Activated naive CD4-positive, alpha-beta T cell (primary cell): Measurements from ENCODE around the gene MRC2.
"Not testable (repeated sequence)": the region's sequence is repeated elsewhere in the genome, so short reads cannot be mapped to it uniquely, and the experiment has no call there.

Experiments
- DNase-seq, 4 experiments: peaks; one replicate each; lab custom pipeline; 2025; lab: John Stamatoyannopoulos, UW

Gene MRC2

DNA sequence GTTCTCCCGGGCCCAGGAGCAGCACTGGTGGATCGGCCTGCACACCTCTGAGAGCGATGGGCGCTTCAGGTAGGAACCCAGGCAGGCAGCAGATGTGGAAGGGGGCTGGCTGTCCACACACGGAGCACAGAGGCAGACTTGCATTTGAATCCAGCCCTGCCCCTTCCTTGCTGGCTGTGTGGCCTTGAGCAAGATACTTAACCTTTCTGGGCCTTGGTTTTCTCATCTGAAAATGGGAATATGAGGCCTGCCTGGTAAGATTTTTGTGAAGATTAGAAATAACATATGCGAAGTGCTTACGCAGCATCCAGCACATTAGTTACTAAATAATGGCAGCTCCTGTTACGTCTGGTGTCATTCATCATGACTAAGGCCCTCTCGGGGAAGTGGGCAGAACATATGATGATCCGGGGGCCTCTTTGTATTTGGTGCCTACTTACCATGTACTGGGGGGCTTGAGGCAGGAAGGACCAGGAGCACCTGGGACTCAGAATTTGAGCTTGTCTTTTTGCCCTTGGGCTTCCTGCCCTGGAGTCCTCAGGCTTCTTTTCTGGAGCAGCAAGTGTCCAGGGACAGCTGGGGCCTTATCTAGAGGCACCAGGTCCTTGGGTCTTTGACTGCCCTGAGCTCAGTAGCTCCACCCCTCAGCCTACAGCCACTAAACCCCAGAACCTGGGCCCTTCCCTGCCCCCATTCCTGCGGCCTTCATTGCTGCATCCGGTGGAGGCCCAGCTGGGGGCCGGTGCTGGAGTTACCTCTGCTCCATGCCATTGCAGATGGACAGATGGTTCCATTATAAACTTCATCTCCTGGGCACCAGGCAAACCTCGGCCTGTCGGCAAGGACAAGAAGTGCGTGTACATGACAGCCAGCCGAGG is 53.8 kb downstream of the MRC2 start:
- no peak for DNase-seq

DNA sequence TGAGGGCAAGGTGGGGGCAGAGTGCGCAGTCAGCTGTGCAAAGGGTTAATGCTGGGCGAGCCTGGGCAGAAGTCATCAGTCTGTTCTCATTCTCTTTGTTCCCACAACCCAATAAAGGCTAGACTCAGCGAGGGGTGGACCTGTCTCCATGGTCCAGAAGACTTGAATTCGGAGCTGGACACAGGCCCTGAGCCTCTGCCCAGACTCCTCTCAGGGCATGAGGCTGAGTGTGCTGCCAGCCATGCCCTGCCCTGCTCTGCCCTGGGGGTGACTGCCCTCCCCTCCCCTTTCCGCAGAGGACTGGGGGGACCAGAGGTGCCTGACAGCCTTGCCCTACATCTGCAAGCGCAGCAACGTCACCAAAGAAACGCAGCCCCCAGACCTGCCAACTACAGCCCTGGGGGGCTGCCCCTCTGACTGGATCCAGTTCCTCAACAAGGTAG is 54.5 kb downstream of the MRC2 start:
- DNase-seq, result no peak

GRCh38 chr17:62684179-62684578 is 56.7 kb downstream of the MRC2 start:
- no peak for DNase-seq

DNA sequence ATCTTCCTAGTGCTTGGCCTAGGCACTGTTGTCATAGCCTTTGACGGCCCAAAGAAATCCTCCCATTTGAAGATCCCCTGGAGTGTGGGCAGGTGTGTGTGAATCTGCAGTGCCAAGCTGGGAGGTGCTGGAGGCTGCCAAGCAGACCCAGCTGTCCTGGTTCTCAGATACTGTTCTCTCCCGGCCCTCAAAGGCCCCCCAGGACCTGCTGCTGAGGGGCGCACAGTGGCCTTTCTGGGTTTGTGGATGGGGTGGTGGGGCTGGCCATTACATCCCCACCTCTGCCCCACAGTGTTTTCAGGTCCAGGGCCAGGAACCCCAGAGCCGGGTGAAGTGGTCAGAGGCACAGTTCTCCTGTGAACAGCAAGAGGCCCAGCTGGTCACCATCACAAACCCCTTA is 60.5 kb downstream of the MRC2 start:
- DNase-seq, result no peak

- no peak for DNase-seq
Measured at GRCh38 chr17:62688398-62689160, 61.1 kb downstream of the MRC2 start.

DNA sequence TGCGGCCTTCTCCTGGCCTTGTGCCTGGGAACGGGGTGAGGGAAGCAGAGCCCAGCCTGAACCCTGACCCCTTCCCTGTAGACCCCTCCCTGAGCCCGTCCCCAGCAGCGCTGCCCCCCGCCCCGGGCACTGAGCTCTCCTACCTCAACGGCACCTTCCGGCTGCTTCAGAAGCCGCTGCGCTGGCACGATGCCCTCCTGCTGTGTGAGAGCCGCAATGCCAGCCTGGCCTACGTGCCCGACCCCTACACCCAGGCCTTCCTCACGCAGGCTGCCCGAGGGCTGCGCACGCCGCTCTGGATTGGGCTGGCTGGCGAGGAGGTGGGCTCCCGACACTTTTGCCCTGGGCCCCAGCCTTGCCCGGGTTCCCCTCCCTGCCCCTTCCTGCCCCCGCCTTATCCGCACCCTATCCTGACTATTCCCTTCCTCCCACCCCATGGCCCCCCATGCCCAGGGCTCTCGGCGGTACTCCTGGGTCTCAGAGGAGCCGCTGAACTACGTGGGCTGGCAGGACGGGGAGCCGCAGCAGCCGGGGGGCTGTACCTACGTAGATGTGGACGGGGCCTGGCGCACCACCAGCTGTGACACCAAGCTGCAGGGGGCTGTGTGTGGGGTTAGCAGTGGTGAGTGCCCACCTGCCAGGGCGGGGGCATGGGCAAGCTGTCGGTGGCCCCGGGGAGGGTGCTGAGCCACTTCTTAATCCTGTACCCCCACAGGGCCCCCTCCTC is 62.1 kb downstream of the MRC2 start:
- DNase-seq, result no peak

- no peak for DNase-seq
Measured at GRCh38 chr17:62690168-62690897, 62.9 kb downstream of the MRC2 start.

- DNase-seq, result not testable (repeated sequence)
Measured at GRCh38 chr17:62691589-62691915, 64.1 kb downstream of the MRC2 start.

- DNase-seq, result no peak
Measured at GRCh38 chr17:62692159-62692651, 64.7 kb downstream of the MRC2 start.

DNA sequence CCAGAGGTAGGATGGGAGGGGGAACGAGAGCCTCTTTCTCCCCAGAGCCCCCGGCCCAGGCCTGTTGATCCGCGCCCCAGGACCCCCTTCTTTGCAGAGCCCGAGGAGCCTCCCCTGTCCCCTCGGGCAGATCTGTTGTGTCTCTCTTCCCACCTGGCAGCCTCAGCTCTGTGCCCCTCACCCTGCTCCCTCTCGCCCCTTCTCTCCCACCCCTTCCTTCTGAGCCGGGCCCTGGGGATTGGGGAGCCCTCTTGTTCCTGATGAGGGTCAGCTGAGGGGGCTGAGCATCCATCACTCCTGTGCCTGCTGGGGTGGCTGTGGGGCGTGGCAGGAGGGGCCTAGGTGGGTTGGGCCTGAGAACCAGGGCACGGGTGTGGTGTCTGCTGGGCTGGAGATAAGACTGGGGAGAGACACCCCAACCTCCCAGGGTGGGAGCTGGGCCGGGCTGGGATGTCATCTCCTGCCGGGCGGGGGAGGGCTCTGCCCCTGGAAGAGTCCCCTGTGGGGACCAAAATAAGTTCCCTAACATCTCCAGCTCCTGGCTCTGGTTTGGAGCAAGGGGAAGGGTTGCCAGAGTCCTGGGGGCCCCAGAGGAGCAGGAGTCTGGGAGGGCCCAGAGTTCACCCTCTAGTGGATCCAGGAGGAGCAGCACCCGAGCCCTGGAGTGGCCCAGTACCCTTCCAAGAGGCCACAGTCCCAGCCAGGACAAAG is 65.4 kb downstream of the MRC2 start:
- DNase-seq, result no peak

DNA sequence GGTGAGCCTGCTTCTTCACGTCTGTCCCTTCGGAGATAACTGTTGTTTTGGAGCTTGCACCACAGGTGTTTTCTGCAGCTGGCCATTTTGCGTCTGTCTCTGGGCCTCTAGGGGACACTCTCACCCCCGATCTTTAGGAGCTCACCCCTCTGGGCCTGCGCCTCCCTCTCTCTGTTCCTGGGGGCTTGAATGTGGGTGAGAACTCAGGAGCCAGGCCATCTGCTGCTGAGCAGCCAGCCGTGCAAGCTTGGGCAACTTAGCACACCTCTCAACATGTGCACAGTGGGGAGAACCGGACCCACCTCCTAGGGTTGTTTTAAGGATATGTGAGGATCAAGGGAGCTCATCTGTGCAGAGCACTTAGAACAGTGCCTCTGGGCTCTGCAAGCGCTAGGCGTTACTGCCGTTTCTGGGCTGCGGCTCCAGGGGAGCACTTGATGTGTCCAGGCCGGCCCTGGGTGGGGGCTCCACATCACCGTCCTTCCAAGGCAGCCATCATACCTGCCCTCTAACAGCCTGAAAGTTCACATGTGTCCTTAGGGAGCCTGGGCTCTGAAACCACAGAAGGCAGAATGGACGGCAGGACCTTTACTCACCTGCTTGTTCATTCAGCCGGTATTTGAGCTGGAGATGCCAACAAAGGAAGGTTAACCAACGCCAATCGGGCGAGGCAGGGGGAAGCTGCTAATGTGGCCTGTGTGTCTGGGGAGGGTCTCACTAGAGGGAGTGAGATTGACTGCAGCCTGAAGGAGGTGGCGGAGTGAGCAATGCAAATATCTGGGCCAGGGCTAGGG is 66.3 kb downstream of the MRC2 start:
- no peak for DNase-seq

- not testable (repeated sequence) for DNase-seq
Measured at GRCh38 chr17:62695093-62695738, 67.7 kb downstream of the MRC2 start.

DNA sequence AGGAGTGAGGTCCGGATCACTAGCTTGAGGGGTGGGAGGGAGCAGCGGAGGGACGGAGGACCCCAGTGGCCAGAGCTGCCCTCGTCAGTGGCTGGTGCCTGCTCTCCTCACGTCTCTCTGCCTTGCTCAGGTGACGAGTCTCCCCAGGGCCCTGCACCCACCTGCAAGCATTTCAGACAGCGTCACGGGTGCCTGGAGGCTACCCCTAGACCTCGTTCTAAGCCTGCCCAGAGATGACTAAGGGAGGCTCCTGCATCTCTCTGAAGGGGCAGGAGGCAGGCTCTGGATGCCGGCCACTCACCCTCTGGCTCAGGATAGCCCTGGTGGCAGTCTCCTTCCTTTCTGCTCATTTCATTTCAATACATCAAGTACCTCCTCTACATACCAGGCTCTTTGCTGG is 68.8 kb downstream of the MRC2 start:
- no peak for DNase-seq

- DNase-seq, result no peak
Measured at GRCh38 chr17:62696726-62697490, 69.4 kb downstream of the MRC2 start.

DNA sequence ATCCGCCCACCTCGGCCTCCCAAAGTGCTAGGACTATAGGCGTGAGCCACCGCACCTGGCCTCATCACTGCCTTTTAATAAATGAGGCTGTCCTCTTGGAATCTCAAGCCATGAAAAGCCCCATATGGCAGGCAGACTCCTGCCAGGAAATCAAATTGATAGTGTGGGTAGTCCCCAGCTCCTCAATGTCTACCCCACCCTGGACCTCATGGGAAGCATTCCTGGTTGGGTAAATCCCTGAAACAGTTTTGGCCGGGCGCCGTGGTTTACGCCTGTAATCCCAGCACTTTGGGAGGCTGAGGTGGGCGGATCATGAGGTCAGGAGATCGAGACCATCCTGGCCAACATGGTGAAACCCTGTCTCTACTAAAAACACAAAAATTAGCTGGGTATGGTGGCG is 71.0 kb downstream of the MRC2 start:
- DNase-seq, result not testable (repeated sequence)

GRCh38 chr17:62700964-62701705 is 73.7 kb downstream of the MRC2 start:
- DNase-seq, result no peak

- no peak for DNase-seq
Measured at GRCh38 chr17:62701706-62702085, 74.2 kb downstream of the MRC2 start.

GRCh38 chr17:62702746-62703260 is 75.3 kb downstream of the MRC2 start:
- no peak for DNase-seq
